Occipital lobe (tissue), 2 donors: ENCODE results near the gene APOD. TPM values are rescaled to one million over a fixed set of nuclear protein-coding genes. Genes with fewer than 3 reads are reported as not detected.

Experiments
- DNase-seq: peaks from one replicate; lab custom pipeline; 2025; lab: John Stamatoyannopoulos, UW
- total RNA-seq: library from RNA; depleted of rRNA; stranded (reverse); fragments of >200 nt; gene quantifications from one replicate; pipeline ENCODE4 v1.2.3, GENCODE V29; 2014

Gene APOD
- total RNA-seq, 1 donor from 2014 or later: 3.6 TPM

- no peak for DNase-seq
These were observed 4.1 kb upstream of the APOD start for GRCh38 chr3:195587824-195588223.

DNA sequence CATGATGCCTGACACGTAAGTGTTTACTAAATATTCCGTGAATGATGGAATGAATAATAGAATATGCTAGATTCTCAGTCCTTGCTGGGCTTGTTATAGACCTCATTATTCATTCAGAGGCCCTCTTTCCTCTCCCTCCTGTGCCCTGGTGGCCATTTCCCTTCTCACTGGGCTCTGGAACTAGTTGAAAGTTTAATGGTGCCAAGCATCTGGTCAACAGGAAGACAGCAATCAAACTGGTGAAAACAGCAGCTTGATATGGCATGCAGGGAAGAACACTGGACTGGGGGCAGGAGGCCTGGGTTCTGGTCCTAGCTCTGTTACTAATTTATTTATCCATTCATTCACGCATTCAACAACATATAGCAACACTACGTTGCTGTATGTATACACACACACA is 3.7 kb upstream of the APOD start:
- DNase-seq: no peak

DNA sequence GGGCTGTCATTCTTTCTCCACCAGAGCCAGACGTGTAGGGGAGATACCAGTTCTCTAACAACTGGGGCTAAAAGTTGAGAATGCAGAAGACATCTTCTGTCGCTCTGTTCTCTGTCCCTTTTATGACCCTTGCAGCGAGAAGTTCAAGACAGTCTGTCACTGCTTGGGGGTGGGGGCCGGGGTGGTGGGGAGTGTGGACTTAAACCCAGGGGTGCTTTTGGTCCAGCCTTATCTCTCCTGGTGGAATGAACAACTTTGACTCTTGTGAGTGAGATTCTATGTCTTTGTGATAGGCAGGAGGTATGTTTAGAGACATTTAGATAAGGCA is 767 bp upstream of the APOD start:
- DNase-seq: no peak

- no peak for DNase-seq
These were observed 793 bp downstream of the APOD start for GRCh38 chr3:195582947-195583346.

- peak; percentile 27 for DNase-seq
These were observed 2.8 kb downstream of the APOD start for GRCh38 chr3:195580744-195581443.

DNA sequence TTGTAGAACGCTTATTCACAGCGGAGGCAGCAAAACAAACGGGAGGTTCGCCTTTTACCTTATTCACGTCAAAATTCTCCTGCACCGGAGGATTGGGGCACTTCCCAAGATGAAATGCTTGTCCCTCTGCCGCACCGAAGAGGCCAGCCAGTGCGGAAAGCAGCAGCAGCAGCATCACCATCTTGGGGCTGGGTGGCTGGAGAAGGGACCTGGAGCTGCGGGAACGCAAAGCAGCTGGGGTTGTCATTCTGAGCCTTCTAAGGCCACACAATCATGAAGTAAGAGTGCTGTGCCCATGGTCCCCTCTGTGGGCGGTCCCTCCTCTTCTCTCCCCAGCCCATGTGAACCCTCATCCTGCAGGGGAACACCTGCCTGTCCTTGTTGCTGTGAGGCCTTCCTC is 4.5 kb downstream of the APOD start:
- DNase-seq: no peak

DNA sequence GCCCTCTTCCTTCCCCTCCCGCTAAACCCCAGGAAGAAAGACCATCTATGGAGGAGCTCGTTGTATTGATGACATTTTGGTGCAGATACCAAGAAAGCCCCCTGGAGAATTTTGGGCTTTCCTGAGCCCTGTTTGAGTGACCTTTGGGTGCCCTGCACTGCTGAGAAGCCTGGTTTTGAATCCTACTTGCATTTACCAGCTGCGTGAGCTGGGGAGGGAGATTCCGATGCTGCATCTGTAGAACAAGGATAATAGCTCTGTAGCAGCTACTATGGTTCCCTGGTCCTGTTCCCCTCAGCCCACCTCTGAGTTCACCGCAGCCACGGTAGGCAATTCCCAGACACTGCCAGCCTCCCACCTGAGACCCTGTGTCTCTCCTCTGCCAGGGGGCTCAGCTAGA is 5.2 kb downstream of the APOD start:
- no peak for DNase-seq

- DNase-seq: no peak
These were observed 6.0 kb downstream of the APOD start for GRCh38 chr3:195577645-195578177.

- no peak for DNase-seq
These were observed 9.0 kb downstream of the APOD start for GRCh38 chr3:195574497-195575304.

DNA sequence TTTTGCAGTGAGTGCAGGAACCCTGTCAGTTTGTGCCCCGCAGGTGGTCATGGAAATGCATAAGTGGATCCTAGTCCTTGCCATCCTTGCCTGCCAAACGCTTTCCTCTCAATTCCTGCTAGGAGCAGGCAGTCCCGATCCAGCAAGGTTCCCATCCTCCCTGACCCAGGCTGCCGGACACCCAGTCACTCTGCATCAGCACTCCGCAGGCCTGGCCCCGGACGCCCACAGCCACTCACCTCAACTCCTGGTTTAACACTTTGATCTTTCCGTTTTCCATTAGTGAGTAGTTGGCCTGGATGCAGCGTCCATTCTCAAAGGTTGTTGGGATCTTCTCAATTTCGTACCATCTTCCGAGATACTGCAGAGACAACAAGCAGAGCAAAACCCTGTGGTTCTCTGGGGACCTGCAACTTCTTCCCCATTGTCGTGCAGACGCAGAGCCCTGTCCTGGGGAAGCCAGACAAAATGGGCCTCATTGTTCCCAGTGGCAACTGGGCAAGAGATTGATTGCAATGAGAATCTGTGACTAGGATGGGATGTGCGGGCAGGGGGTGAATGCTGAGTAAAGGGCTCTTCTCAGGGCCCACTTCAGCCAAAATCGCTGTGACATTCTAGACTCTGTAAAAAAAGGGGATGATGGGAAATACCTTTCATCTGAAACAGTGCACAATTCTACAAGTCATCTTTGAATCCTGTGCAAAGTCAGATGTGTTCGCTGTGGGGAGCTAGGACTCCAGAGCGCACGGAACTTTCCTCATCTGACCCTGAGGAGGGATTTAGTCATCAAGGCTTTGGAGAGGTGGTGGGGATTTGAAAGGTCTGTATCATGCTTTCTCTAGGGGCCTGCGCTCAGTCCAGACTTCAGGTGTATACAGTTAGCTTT is 9.9 kb downstream of the APOD start:
- no peak for DNase-seq

DNA sequence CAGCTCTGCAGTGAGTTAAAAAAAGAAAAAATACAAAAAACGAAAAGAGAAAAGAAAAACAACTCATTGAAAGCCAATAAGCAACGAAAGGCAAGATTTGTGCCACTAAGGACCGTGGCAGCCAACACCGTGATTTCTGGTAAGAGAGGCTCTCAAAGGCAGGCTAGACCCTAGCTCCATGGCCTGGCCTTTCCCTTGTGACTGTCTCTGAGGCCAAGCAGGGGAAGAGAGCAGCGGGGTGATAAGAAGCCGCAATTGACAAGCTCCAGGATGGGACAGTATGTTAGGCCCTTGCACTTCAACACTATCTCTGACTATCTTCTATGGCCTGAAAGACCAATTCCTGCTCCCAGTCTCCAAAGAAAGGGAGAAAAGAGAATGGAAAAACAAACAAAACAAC is 12.4 kb downstream of the APOD start:
- no peak for DNase-seq

DNA sequence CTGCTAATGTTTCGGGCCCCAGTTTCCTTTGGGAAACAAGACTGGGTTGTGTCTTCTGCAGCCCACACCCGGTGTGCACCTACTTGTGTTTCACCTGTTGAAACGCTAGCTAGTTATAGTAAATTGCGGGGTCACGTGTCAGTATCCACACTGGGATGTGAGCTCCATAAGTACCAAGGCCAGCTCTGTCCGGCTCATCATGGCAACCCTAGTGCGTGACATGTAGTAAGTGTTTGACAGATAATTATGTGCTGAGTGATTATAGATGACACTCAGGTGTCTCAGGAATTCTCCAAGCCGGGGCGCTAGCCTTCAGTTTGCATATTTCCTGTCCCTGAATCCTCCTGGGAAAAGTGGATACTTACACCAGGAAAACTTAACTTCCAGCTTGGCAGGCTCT is 12.8 kb downstream of the APOD start:
- no peak for DNase-seq

DNA sequence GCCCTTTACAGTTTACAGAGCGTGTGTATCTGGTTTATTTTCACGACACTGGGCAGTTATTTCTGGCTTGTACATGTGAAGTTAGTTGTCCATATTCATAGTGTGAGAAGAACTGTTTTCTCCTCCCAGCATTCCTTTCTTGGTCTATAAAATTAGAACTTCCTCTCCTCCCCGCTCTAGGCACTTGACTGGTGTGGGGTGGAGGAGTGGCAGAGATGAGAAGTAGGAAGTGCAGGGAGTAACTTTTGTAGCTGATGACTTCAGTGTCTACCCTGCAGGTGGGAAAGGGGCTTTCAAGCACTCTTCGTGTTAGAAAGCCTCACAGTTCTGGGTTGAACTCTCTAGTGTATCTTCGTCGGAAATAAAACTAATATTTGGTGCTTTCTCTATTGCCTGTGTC is 13.4 kb downstream of the APOD start:
- no peak for DNase-seq

- no peak for DNase-seq
These were observed 15.1 kb downstream of the APOD start for GRCh38 chr3:195568630-195569029.

DNA sequence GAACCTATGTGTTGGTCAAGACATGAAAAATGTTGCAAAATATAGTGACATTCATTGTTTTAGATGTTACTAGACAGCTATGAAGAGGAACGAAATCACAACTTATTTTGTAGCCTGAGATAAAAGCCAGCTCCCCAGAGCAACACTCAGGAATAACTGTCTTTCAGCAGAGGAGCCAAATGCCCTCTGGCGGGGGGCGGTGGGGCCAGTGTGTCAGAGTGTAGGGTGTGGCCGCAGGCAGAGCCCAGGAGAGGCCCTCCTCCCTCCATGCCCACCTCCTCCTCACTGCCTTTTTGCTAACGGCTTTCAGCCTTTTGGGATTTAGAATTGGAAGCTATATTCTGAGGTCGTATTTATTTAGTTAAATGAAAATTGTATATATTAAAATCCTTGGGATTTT is 16.9 kb downstream of the APOD start:
- no peak for DNase-seq

GRCh38 chr3:195565716-195566115 is 18.0 kb downstream of the APOD start:
- DNase-seq: no peak

- DNase-seq: no peak
These were observed 20.4 kb downstream of the APOD start for GRCh38 chr3:195563317-195563716.

DNA sequence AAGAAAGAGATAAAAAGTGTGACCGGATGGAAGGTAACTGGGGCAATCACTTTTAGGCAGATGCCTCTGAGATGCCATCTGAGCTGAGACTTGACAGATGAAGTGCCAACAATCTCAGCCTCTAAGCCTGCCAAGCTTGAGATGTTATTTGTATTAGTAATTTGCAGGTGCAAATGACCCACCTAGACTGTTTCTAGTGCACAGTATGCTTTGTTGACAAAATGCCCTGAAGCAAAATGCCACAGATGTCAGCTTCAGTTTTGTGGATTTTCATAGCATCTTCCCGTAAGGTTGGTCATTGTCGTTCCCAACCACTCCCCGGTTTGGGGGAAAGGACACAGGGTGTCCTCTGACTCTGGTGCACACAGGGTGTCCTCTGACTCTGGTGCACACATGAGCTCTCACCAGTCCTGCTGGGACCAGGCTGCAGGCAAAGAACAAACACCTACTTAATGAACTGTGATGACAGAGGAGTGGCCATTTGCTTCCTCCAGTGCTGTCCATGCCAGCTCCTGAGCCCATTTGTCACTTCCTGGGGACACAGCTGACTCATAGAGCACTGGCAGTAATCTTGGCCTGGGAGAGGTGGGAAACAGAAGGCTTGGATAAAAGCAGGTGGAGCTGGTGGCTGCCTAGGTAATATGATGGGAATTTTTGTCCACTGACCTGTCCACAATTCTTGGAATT is 23.9 kb downstream of the APOD start:
- no peak for DNase-seq

GRCh38 chr3:195558602-195559001 is 25.1 kb downstream of the APOD start:
- DNase-seq: no peak

DNA sequence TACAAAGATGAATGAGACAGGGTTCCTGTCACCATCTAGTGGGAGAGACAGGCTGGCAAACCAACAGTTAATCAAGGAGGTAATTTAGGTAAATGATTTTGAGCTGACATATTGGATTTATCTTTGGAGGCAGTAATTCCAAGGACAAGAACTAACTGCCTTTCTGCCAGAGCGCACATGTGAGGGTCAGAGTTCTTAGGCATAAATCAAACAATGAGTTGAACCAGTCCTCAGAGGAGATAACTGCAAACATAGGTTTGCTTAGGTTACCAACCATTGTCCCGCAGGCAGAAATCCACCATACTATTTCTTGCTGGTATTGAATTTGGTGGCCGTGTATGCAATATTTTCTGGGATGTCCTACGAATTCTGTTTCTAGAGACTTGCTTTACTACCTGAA is 26.4 kb downstream of the APOD start:
- DNase-seq: no peak

- no peak for DNase-seq
These were observed 27.4 kb downstream of the APOD start for GRCh38 chr3:195556390-195556789.
